ENCODE results near the gene POLR3A.
"Not testable (repeated sequence)": the region's sequence is repeated elsewhere in the genome, so short reads cannot be mapped to it uniquely, and the experiment has no call there.

Gene POLR3A

DNA sequence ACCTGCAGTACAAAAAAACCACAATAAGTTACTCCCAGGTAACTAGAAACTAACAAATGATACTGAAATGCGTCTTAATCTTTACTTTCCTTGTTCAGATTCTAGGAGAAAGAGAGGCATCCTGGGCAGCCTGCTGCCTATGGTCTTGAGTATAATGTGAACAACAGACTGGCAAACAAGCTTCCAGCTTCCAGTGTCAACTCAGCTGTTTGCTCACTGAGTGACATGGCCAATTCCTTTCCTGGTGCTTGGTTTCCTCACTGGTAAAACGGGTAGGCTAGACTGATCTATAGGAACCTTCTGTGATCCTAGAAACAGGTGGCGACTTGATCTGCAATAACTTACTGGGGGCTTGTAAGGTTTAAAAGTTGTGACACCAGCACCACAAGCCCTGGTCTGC lies 10.1 kb downstream of the POLR3A start:
- no peak for DNase-seq (ENCODE audit: low read depth, low spot score)

- no peak for DNase-seq (ENCODE audit: low read depth, low spot score)
Observed at GRCh38 chr10:78017856-78018255, 11.5 kb downstream of the POLR3A start.

DNA sequence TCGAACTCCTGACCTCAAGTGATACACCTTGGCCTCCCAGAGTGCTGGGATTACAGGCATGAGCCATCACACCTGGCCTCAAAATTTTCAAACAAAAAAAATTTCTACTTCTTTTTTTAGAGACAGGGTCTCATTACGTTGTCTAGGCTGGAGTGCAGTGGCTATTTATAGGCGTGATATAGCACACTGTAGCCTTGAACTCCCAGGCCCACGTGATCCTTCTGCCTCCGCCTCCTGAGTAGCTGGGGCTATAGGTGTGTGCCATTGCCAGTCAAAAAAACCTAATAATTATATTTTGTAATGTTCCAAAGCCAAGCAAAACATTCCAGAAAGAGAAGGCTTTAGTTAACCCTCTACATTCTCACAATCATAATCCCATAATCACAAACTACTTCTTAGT lies 13.8 kb downstream of the POLR3A start:
- DNase-seq (ENCODE audit: low read depth, low spot score), result no peak

DNA sequence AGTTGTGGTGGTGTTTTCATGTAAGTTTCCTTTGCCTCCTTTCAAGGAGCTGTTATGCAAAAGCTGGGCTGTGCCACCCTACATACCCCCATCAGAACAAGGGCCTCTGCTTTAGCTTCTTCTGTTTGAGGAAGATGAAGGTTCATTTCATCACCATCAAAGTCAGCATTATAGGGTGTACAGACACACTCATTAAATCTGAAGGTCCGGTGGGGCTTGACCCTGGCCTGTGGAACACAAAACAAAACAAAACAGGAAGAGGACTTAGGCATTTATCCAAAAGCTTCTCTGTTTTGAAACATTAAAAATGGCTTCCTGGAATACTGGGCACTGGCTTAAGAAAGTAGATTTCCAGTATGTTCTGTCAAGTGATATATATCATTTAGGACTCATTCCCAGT lies 15.8 kb downstream of the POLR3A start:
- no peak for DNase-seq (ENCODE audit: low read depth, low spot score)

- no peak for DNase-seq (ENCODE audit: low read depth, low spot score)
Observed at GRCh38 chr10:78011065-78011464, 18.2 kb downstream of the POLR3A start.

DNA sequence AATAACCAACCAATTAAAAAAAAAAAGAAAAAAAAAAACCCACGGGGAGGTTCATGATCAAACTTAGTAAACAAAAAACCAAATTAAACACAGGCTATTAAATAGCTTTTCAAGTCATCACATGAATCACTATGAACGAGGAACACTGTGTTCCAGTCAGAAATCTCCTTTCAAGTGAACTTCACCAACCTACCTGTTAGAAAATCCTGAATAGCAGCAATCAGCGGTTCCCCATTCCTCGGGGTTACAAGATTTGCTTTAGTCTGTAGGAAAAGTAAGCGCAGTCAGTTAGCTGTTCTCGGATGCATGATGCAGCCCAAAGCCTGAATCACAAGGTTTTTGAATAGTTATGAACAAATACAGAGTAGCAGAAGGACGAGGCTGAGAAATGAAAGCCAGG lies 19.0 kb downstream of the POLR3A start:
- no peak for DNase-seq (ENCODE audit: low read depth, low spot score)

- DNase-seq (ENCODE audit: low read depth, low spot score), result no peak
Observed at GRCh38 chr10:78009662-78010061, 19.7 kb downstream of the POLR3A start.

- DNase-seq (ENCODE audit: low read depth, low spot score), result no peak
Observed at GRCh38 chr10:78007172-78007571, 22.1 kb downstream of the POLR3A start.

DNA sequence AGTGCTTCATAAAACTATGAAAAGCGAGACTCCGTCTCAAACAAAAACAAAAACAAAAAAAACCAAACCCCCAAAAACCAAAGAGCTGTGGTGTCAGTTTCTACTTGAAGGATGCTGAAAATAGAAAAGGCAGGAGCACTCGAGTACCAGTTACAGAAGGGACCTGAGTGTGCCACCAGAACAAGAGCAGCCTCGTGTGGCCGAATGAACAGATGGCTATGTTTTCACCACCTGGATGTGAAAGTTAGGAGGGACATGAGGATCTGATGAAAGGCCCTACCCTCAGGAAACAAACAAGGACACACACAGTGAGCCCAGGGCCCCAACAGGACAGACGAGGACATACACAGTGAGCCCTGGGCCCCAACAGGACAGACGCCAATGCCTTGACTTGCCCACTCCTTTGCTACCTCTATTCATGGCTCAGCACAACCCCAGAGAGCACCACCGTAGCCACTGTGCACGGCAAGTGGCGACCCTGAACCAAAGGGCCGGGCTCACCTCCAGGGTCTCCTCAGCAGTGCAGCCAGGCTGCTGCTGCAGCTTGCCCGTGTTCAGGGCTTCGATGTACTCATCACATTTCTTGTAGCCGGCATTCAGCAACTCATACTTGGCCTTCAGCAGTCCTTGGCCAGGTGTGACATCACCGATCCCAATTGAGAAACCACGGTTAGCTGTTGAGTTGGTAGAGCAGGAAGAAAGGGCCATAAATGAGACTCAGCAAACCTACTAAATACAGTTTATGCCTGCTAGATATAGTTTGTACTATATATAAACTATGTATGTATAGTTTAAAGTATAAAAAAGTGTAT lies 24.9 kb downstream of the POLR3A start:
- DNase-seq (ENCODE audit: low read depth, low spot score), result no peak

GRCh38 chr10:78002541-78003288 lies 26.6 kb downstream of the POLR3A start:
- no peak for DNase-seq (ENCODE audit: low read depth, low spot score)

- DNase-seq (ENCODE audit: low read depth, low spot score), result no peak
Observed at GRCh38 chr10:78000956-78001472, 28.3 kb downstream of the POLR3A start.

GRCh38 chr10:78000206-78000605 lies 29.1 kb downstream of the POLR3A start:
- DNase-seq (ENCODE audit: low read depth, low spot score), result no peak

GRCh38 chr10:77998780-77999179 lies 30.5 kb downstream of the POLR3A start:
- DNase-seq (ENCODE audit: low read depth, low spot score), result not testable (repeated sequence)

GRCh38 chr10:77993620-77994019 lies 35.7 kb downstream of the POLR3A start:
- DNase-seq (ENCODE audit: low read depth, low spot score), result no peak

DNA sequence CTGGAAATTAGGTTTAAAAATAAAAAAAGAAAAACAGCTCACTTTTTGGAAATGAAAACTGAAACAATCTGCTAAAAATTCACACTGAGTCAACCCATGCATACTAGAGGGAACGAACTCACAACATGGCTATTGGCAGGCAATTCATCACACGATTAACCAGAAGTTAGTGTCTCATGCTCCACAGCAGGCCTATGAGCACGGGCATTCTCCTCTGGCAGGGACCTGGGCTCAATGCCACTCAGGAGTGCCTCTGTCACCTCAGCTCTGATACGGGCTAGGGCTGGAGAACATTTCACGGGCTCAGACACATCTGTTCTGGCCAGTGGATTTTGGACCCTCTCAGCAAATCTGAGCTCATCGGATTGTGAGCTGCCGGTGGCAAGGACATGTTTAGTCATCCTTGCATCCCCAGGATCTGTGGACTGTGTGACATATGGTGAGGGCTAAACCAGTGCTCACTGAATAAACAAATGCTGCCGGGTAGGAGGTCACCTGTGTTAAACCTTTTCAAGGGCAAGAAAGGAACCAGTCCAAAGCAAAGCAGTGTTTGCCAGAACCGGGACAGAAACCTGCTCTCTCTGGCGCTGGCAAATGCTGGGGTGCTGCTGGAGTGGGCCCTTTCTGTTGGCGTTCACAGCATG lies 40.1 kb downstream of the POLR3A start:
- no peak for DNase-seq (ENCODE audit: low read depth, low spot score)

DNA sequence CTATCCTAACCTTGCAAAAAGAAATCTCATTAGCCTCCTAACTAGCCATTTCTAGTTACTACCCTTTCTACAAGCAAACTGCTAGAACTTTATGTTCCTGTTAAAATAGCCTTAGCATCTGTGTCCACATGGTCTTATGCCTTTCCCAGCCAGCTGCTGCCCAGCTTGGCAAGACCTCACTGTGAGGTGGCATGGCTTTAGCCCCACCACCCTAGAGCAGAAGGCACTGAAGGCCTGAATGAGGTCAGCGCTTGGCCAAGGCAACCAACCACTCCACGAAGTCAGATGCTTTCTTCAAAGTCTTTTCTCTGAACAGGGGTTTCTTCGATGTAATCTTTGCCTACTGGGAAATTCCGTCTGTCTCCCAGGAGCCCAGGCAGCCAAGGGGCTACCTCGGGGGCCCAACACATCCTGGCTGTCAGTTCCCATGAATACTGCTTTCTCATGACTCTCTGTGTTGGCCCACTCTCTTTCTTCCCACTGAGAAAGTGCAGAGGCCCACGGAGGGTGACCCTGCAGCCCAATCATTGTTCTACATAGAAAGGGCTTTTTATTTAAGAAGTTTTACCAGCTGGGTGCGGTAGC lies 41.6 kb downstream of the POLR3A start:
- DNase-seq (ENCODE audit: low read depth, low spot score), result no peak

DNA sequence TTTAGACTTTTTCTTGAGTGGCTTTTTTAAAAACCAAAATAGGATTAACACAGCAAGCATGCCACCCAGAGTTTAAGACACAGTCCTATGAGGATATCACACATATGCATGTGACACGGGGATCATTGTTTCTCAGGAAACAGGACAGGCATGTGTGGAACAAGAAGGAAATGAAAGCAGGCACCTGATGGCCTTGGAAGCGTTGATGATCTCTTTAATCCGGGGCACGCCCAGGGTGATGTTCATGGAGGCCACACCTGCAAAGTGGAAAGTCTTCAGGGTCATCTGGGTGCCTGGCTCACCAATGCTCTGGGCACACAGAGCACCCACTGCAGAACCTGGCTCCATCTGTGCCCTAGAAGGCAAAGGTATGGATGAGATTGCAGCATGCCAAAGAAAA lies 44.3 kb downstream of the POLR3A start:
- no peak for DNase-seq (ENCODE audit: low read depth, low spot score)

DNA sequence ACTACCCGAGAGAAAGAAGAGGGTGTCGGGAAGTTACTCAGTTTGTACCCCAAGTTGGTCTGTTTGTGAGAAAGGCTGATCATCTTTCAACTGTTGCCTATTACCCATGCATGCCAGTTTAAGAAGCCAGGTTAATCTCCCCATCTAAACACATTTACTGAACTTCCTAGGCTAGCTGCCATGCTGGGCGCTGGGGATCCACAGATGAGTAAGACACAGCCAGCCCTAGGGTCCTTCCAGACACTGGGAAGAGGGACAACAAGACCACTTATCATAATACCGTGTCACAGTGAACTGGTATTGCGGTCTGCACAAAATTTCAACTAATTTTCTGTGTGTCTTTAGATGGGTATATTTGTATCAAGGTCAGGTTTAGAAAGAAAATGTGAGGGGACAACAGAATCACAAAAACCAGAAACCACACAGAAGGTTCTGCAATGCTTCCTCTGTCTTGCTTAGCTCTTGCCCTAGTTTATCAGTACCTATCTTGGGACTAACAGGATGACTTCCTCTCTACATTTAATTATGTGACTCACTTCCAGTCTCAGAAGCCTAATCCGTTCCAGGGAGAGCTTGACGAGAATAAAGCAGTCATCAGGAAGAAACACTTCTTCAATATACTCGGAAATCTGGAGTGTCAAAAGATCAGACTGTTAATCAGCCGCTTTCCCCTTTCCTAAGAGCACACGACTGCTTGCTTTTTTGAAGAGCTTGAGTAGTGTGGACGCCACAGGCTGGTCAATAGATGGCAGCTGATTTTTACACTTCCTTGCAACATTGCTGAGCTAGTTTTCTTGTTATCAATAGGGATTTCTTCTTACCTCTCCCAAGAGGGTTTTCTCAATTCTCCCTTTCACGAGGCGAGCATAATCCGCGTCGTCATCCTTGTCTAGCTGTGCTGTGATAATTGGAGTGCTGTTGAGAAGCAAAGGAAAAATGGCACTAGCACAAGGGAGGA lies 45.7 kb downstream of the POLR3A start:
- DNase-seq (ENCODE audit: low read depth, low spot score), result no peak

- DNase-seq (ENCODE audit: low read depth, low spot score), result no peak
Observed at GRCh38 chr10:77981281-77981680, 48.0 kb downstream of the POLR3A start.

DNA sequence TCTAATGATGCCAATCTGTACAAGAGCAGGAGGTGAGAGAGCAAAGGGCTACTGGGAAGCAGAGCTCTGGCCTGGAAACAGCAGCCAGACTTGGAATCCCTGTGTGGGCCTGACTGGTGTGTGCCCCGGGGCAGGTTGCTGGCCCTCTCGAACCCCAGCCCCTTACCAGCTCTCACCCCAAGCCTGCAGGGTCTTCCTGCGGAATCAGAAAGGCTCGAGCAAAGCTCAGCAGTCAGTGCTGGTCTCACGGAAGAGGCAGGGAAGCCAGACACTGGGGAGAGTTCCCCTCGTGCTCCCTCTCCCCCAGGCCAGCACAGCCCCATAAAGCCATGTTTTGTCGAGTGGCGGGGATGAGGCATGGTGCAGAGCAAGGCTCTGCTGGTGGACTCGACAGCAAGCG lies 50.1 kb downstream of the POLR3A start:
- no peak for DNase-seq (ENCODE audit: low read depth, low spot score)

DNA sequence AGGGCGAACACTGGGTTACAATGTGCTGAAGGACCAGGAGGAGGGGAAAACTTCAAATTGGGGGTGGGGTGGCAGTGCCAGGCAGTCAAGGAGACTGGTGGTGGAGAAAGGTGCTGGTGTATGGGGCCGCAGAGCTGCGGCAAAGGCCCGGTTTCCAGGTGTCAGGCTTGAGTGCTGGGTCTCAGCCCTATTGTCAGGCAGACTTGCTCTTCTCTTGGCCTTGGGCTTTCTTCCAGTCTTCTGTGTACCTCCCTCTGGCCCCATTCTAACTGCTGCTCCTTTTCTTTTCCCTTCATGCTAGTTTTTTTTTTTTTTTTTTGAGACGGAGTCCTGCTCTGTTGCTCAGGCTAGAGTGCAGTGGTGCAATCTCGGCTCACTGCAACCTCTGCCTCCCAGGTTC lies 51.0 kb downstream of the POLR3A start:
- DNase-seq (ENCODE audit: low read depth, low spot score), result no peak

Data from smooth muscle cell of the brain vasculature (primary cell).